IPS-15b (cell line): ENCODE data around the gene CNNM1.

ENCODE experiments used
- H3K27me3 ChIP-seq: one replicate; pipeline ENCODE4 v1.6.1; 2013; ENCODE audit warnings: low read length; ENCODE audit not compliant: control insufficient read depth, insufficient read depth
- H3K36me3 ChIP-seq: one replicate; pipeline ENCODE4 v1.6.1; 2013; ENCODE audit warnings: low read length; ENCODE audit not compliant: control insufficient read depth, insufficient read depth
- H3K4me1 ChIP-seq: one replicate; pipeline ENCODE4 v1.6.1; 2013; ENCODE audit warnings: mild to moderate bottlenecking, low read length; ENCODE audit not compliant: control insufficient read depth, insufficient read depth
- H3K4me3 ChIP-seq: one replicate; pipeline ENCODE4 v1.5.1; 2013; ENCODE audit warnings: low read depth, low read length
- H3K9ac ChIP-seq: one replicate; pipeline ENCODE4 v1.6.1; 2013; ENCODE audit warnings: low read depth, mild to moderate bottlenecking, low read length
- H3K9me3 ChIP-seq: one replicate; pipeline ENCODE4 v1.6.1; 2013; ENCODE audit warnings: mild to moderate bottlenecking, low read length; ENCODE audit not compliant: control insufficient read depth, insufficient read depth

Gene CNNM1

GRCh38 chr10:99374972-99375371 lies 45.8 kb downstream of the CNNM1 start:
- H3K4me1 ChIP-seq = no peaks in the 10 kb centered on the region
- no peak overlapping the region for H3K4me3 ChIP-seq
- H3K27me3 ChIP-seq = no peaks in the 10 kb centered on the region
- no peaks in the 10 kb centered on the region for H3K9me3 ChIP-seq
- H3K9ac ChIP-seq = no peak overlapping the region
- no peaks in the 10 kb centered on the region for H3K36me3 ChIP-seq

GRCh38 chr10:99375426-99375825 lies 46.3 kb downstream of the CNNM1 start:
- Histone ChIP-seq H3K36me3 (no peaks in the 10 kb centered on the region), H3K9ac (no peak overlapping the region), H3K4me1 (no peaks in the 10 kb centered on the region), H3K9me3 (no peaks in the 10 kb centered on the region), H3K27me3 (no peaks in the 10 kb centered on the region), H3K4me3 (no peak overlapping the region)

GRCh38 chr10:99382176-99382575 lies 53.0 kb downstream of the CNNM1 start:
- H3K27me3 ChIP-seq = no peaks in the 10 kb centered on the region
- no peaks in the 10 kb centered on the region for H3K4me1 ChIP-seq
- H3K4me3 ChIP-seq = no peak overlapping the region
- H3K9me3 ChIP-seq = no peaks in the 10 kb centered on the region
- no peak overlapping the region for H3K9ac ChIP-seq
- H3K36me3 ChIP-seq = no peaks in the 10 kb centered on the region

- Histone ChIP-seq H3K27me3 (no peaks in the 10 kb centered on the region), H3K36me3 (no peaks in the 10 kb centered on the region), H3K9ac (no peak overlapping the region), H3K4me3 (no peak overlapping the region), H3K4me1 (no peaks in the 10 kb centered on the region), H3K9me3 (no peaks in the 10 kb centered on the region)
Observed at GRCh38 chr10:99387071-99387470, 57.9 kb downstream of the CNNM1 start.

GRCh38 chr10:99387541-99387940 lies 58.4 kb downstream of the CNNM1 start:
- no peaks in the 10 kb centered on the region for H3K4me1 ChIP-seq
- no peaks in the 10 kb centered on the region for H3K36me3 ChIP-seq
- H3K9me3 ChIP-seq = no peaks in the 10 kb centered on the region
- no peak overlapping the region for H3K9ac ChIP-seq
- H3K27me3 ChIP-seq = no peaks in the 10 kb centered on the region
- no peak overlapping the region for H3K4me3 ChIP-seq

GRCh38 chr10:99389729-99390480 lies 60.7 kb downstream of the CNNM1 start:
- H3K9me3 ChIP-seq = no peaks in the 10 kb centered on the region
- no peaks in the 10 kb centered on the region for H3K27me3 ChIP-seq
- no peaks in the 10 kb centered on the region for H3K36me3 ChIP-seq
- no peak overlapping the region for H3K4me3 ChIP-seq
- peaks cover 14% of the 10 kb centered on the region for H3K4me1 ChIP-seq
- no peak overlapping the region for H3K9ac ChIP-seq

- H3K27me3 ChIP-seq = no peaks in the 10 kb centered on the region
- no peak overlapping the region for H3K9ac ChIP-seq
- H3K36me3 ChIP-seq = no peaks in the 10 kb centered on the region
- peaks cover 21% of the 10 kb centered on the region for H3K4me1 ChIP-seq
- H3K4me3 ChIP-seq = no peak overlapping the region
- H3K9me3 ChIP-seq = no peaks in the 10 kb centered on the region
Observed at GRCh38 chr10:99391346-99391745, 62.2 kb downstream of the CNNM1 start.

GRCh38 chr10:99393036-99393435 lies 63.9 kb downstream of the CNNM1 start:
- H3K27me3 ChIP-seq = no peaks in the 10 kb centered on the region
- no peaks in the 10 kb centered on the region for H3K9me3 ChIP-seq
- H3K36me3 ChIP-seq = peaks cover 5% of the 10 kb centered on the region
- peaks cover 21% of the 10 kb centered on the region for H3K4me1 ChIP-seq
- H3K4me3 ChIP-seq = no peak overlapping the region
- no peak overlapping the region for H3K9ac ChIP-seq

GRCh38 chr10:99393683-99394082 lies 64.5 kb downstream of the CNNM1 start:
- Histone ChIP-seq H3K9me3 (no peaks in the 10 kb centered on the region), H3K36me3 (peaks cover 5% of the 10 kb centered on the region)

GRCh38 chr10:99394256-99394655 lies 65.1 kb downstream of the CNNM1 start:
- no peaks in the 10 kb centered on the region for H3K9me3 ChIP-seq
- H3K27me3 ChIP-seq = no peaks in the 10 kb centered on the region
- H3K4me3 ChIP-seq = no peak overlapping the region
- peaks cover 5% of the 10 kb centered on the region for H3K36me3 ChIP-seq
- no peak overlapping the region for H3K9ac ChIP-seq
- H3K4me1 ChIP-seq = peaks cover 21% of the 10 kb centered on the region

More at GRCh38 chr10:99393683-99394082, 64.5 kb downstream of the CNNM1 start:
- Histone ChIP-seq H3K4me3 (no peak overlapping the region), H3K9ac (no peak overlapping the region), H3K4me1 (peaks cover 21% of the 10 kb centered on the region), H3K27me3 (no peaks in the 10 kb centered on the region)

- H3K9me3 ChIP-seq = no peaks in the 10 kb centered on the region
- H3K4me3 ChIP-seq = no peak overlapping the region
- H3K9ac ChIP-seq = no peak overlapping the region
- peaks cover 21% of the 10 kb centered on the region for H3K4me1 ChIP-seq
- H3K27me3 ChIP-seq = no peaks in the 10 kb centered on the region
- peaks cover 5% of the 10 kb centered on the region for H3K36me3 ChIP-seq
Observed at GRCh38 chr10:99394761-99395386, 65.7 kb downstream of the CNNM1 start.

- H3K4me3 ChIP-seq = no peak overlapping the region
- no peaks in the 10 kb centered on the region for H3K27me3 ChIP-seq
- H3K36me3 ChIP-seq = peaks cover 5% of the 10 kb centered on the region
- H3K4me1 ChIP-seq = peaks cover 21% of the 10 kb centered on the region
- no peak overlapping the region for H3K9ac ChIP-seq
- H3K9me3 ChIP-seq = no peaks in the 10 kb centered on the region
Observed at GRCh38 chr10:99395750-99396445, 66.7 kb downstream of the CNNM1 start.
